ENCODE results near the gene DLEU7. TPM values are rescaled to one million over a fixed set of nuclear protein-coding genes. Genes with fewer than 3 reads are reported as not detected.

DLEU7 gene
- total RNA-seq, 4 donors from 2014 or later = 1.2 TPM; not detected in 3

DNA sequence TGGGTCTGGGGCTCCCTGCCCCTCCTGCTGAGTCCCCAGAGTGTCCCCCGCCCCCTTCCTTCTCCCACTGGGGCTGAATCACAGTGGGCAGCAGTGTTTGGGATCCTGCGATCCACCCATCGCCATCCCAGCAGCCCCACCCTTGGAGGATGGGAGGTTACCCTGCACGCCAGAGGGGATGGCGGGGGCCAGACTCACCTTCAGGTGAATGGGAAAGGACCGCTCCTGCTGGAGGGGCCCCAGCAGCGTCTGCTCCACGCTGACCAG, 569 bp downstream of the DLEU7 start:
- peak overlapping the region; percentile 30 to 41 (median 38) for H3K4me3 ChIP-seq
- H3K9me3 ChIP-seq = no peaks in the 10 kb centered on the region
- H3K27me3 ChIP-seq = no peaks in the 10 kb centered on the region
- TF ChIP-seq CTCF (IDR thresholded peaks at IDR 0.05) (no peak), POLR2A (IDR thresholded peaks at IDR 0.05) (no peak)
- no peak overlapping the region for H3K27ac ChIP-seq
- peaks cover 0 to 8% (median 0%) of the 10 kb centered on the region in 4 donors for H3K4me1 ChIP-seq
- H3K36me3 ChIP-seq = no peaks in the 10 kb centered on the region
- DNase-seq = no peak

DNA sequence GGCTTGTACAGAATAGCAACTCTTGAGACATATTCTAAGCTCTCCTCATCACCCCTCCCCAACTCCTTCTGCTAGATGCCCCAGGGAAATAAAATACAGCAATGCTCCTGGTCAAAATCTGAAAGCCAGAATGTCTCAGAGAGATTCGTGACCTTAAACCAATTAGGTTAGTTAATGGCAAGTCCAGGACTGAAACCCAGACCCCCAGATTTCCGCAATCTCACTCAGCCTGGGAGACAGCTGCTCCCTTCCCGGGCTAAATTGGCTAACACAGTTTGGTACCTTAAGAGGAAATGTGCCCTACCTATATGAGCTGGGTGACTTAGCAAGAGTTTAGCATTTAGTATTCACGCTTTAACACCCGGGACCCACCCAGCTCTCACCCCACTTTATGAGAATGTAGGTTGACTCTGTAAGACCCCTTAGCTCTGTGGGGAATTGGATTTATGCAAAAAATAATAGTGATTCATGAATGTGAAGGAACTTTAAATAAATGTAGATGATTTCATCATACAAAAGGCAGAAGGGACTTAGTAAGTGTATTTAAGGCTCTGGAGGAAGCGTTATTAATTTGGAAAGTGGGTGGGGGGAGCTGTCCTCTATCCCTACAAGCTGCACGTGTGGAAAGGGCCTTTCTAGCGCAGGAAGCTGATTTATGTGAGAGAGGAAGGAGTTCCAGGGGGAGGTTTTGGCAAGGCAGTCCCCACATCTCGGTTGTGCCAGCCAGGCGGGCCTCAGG, 1.1 kb downstream of the DLEU7 start:
- H3K27ac ChIP-seq = no peak overlapping the region
- H3K27me3 ChIP-seq = no peaks in the 10 kb centered on the region
- no peaks in the 10 kb centered on the region for H3K9me3 ChIP-seq
- no peak for DNase-seq
- no peak for TF ChIP-seq POLR2A (IDR thresholded peaks at IDR 0.05)
- no peak overlapping the region for H3K4me3 ChIP-seq
- H3K4me1 ChIP-seq = peaks cover 0 to 8% (median 0%) of the 10 kb centered on the region in 4 donors
- no peaks in the 10 kb centered on the region for H3K36me3 ChIP-seq

- TF ChIP-seq CTCF (IDR thresholded peaks at IDR 0.05) (no peak), POLR2A (IDR thresholded peaks at IDR 0.05) (no peak)
- Histone ChIP-seq H3K4me3 (no peak overlapping the region), H3K9me3 (no peaks in the 10 kb centered on the region), H3K27ac (no peak overlapping the region), H3K4me1 (peaks cover 0 to 8% (median 0%) of the 10 kb centered on the region in 4 donors), H3K27me3 (no peaks in the 10 kb centered on the region), H3K36me3 (no peaks in the 10 kb centered on the region)
- no peak for DNase-seq
These were observed 1.7 kb downstream of the DLEU7 start for GRCh38 chr13:50841786-50842185.

DNA sequence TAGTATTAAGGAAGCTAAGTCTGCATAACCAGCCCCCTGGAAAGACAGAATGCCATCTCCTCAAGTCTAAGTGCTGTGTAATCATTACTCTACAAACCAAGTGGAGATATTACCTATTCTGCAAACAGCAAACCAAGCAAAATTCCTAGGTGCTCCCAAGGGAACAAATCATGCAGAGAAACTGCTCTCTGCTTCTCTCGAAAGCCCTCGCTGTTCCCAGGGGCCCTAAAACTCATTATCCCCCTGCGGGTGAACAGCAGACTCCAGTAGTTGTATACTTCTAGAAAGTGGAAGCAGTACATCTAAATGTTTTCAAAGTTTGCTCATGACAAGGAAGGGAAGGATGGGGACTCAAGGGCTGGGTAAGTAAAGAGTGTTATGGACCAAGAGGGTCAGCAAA, 3.2 kb downstream of the DLEU7 start:
- no peak for DNase-seq
- Histone ChIP-seq H3K27me3 (no peaks in the 10 kb centered on the region), H3K36me3 (no peaks in the 10 kb centered on the region), H3K4me1 (peaks cover 0 to 8% (median 0%) of the 10 kb centered on the region in 4 donors), H3K27ac (no peak overlapping the region), H3K4me3 (no peak overlapping the region), H3K9me3 (no peaks in the 10 kb centered on the region)
- TF ChIP-seq POLR2A (IDR thresholded peaks at IDR 0.05) = no peak
- no peak for TF ChIP-seq CTCF (IDR thresholded peaks at IDR 0.05)

GRCh38 chr13:50839828-50840227, 3.7 kb downstream of the DLEU7 start:
- Histone ChIP-seq H3K4me1 (peaks cover 0 to 8% (median 0%) of the 10 kb centered on the region in 4 donors), H3K9me3 (no peaks in the 10 kb centered on the region), H3K27ac (no peak overlapping the region), H3K27me3 (no peaks in the 10 kb centered on the region), H3K4me3 (no peak overlapping the region), H3K36me3 (no peaks in the 10 kb centered on the region)
- DNase-seq = no peak
- no peak for TF ChIP-seq CTCF (IDR thresholded peaks at IDR 0.05)
- no peak for TF ChIP-seq POLR2A (IDR thresholded peaks at IDR 0.05)

GRCh38 chr13:50838701-50839100, 4.8 kb downstream of the DLEU7 start:
- H3K27me3 ChIP-seq = no peaks in the 10 kb centered on the region
- peaks cover 0 to 7% (median 0%) of the 10 kb centered on the region in 4 donors for H3K4me1 ChIP-seq
- H3K27ac ChIP-seq = no peak overlapping the region
- no peak for DNase-seq
- no peak for TF ChIP-seq CTCF (IDR thresholded peaks at IDR 0.05)
- TF ChIP-seq POLR2A (IDR thresholded peaks at IDR 0.05) = no peak
- H3K9me3 ChIP-seq = no peaks in the 10 kb centered on the region
- no peak overlapping the region for H3K4me3 ChIP-seq
- H3K36me3 ChIP-seq = no peaks in the 10 kb centered on the region

Measured in Peyer's patch (tissue), 4 donors.